Type B pancreatic cell (in vitro differentiated cells): ENCODE results near the gene PAN3. TPM values are rescaled to one million over a fixed set of nuclear protein-coding genes. Genes with fewer than 3 reads are reported as not detected.

Experiments
- DNase-seq: peaks from one replicate; pipeline ENCODE4 v3.0.0; 2021; ENCODE audit warnings: mixed read lengths; ENCODE audit not compliant: unreplicated experiment; ENCODE audit errors: extremely low spot score
- H3K27ac Mint-ChIP-seq: 2 replicates; pipeline ENCODE4 v1.8.0; 2021; ENCODE audit warnings: mild to moderate bottlenecking, mixed read lengths
- H3K27me3 Mint-ChIP-seq: 2 replicates; pipeline ENCODE4 v1.8.0; 2021; ENCODE audit warnings: mixed read lengths
- H3K36me3 Mint-ChIP-seq: 2 replicates; pipeline ENCODE4 v1.8.0; 2021; ENCODE audit warnings: mixed read lengths
- H3K4me1 Mint-ChIP-seq: one replicate; pipeline ENCODE4 v1.8.0; 2021; ENCODE audit warnings: mixed read lengths; ENCODE audit not compliant: unreplicated experiment
- H3K4me3 Mint-ChIP-seq: 2 replicates; pipeline ENCODE4 v1.8.0; 2021; ENCODE audit warnings: mild to moderate bottlenecking, mixed read lengths
- H3K9me3 Mint-ChIP-seq: 2 replicates; pipeline ENCODE4 v1.8.0; 2021; ENCODE audit warnings: mixed read lengths
- total RNA-seq: library from RNA; stranded (reverse); gene quantifications from 2 replicates; pipeline ENCODE4 v1.2.1, GENCODE V29; 2021; ENCODE audit warnings: low replicate concordance
- TF ChIP-seq, protein P1 (sequence below): fragments of 200-600 bp; sonication (generic); conservative IDR thresholded peaks from 2 replicates; pipeline ENCODE4 v1.5.0; 2021; ENCODE audit warnings: antibody characterized with exemption, mild to moderate bottlenecking

PAN3 gene
- total RNA-seq, 1 donor from 2014 or later, result 37.4 TPM

DNA sequence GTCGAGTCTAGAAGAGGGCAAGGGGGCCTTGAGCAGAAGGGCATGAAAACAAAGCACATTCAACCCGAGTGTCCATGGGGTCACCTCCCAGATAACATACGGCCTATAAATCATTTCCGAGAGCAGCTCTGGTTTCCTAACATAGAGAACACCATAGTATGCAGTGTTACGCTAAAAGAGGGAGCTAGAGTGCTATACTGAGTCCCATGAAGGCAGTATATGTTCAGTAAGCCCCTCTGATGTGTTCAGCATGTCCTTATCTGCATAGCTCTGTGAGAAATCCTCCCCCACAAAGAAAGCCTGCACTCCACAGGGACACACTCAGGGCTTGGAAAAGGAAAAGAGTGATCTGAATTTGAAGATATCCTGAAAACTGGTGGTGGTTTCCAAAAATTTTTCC, 181.2 kb downstream of the PAN3 start:
- Mint-ChIP-seq H3K4me3 (no peak overlapping the region), H3K9me3 (no peaks in the 10 kb centered on the region), H3K36me3 (no peaks in the 10 kb centered on the region), H3K27ac (no peak overlapping the region), H3K4me1 (peaks cover 12% of the 10 kb centered on the region), H3K27me3 (peaks cover 6% of the 10 kb centered on the region)
- DNase-seq, result no peak
- TF ChIP-seq, protein P1, sequence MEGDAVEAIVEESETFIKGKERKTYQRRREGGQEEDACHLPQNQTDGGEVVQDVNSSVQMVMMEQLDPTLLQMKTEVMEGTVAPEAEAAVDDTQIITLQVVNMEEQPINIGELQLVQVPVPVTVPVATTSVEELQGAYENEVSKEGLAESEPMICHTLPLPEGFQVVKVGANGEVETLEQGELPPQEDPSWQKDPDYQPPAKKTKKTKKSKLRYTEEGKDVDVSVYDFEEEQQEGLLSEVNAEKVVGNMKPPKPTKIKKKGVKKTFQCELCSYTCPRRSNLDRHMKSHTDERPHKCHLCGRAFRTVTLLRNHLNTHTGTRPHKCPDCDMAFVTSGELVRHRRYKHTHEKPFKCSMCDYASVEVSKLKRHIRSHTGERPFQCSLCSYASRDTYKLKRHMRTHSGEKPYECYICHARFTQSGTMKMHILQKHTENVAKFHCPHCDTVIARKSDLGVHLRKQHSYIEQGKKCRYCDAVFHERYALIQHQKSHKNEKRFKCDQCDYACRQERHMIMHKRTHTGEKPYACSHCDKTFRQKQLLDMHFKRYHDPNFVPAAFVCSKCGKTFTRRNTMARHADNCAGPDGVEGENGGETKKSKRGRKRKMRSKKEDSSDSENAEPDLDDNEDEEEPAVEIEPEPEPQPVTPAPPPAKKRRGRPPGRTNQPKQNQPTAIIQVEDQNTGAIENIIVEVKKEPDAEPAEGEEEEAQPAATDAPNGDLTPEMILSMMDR, result no peak

DNA sequence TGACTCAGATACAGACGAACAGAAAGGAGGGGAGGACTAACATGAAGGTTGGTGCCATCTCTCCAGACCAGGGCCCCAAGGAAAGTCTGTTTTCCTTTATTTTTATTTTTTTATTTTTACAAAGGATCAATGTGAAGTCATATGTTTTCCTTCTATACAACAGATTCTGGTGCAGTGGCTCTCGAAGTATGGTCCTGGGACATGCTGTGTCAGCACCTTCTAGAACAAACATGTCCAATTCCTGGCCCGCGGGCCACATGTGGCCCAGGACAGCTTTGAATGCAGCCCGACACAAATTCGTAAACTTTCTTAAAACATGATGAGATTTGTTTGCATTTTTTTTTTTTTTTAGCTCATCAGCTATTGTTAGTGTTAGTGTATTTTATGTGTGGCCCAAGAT, 181.9 kb downstream of the PAN3 start:
- H3K27me3 Mint-ChIP-seq, result peaks cover 6% of the 10 kb centered on the region
- H3K9me3 Mint-ChIP-seq, result no peaks in the 10 kb centered on the region
- H3K4me3 Mint-ChIP-seq, result no peak overlapping the region
- TF ChIP-seq, protein P1, result no peak
- H3K36me3 Mint-ChIP-seq, result no peaks in the 10 kb centered on the region
- H3K27ac Mint-ChIP-seq, result no peak overlapping the region
- peaks cover 12% of the 10 kb centered on the region for H3K4me1 Mint-ChIP-seq
- DNase-seq, result no peak

DNA sequence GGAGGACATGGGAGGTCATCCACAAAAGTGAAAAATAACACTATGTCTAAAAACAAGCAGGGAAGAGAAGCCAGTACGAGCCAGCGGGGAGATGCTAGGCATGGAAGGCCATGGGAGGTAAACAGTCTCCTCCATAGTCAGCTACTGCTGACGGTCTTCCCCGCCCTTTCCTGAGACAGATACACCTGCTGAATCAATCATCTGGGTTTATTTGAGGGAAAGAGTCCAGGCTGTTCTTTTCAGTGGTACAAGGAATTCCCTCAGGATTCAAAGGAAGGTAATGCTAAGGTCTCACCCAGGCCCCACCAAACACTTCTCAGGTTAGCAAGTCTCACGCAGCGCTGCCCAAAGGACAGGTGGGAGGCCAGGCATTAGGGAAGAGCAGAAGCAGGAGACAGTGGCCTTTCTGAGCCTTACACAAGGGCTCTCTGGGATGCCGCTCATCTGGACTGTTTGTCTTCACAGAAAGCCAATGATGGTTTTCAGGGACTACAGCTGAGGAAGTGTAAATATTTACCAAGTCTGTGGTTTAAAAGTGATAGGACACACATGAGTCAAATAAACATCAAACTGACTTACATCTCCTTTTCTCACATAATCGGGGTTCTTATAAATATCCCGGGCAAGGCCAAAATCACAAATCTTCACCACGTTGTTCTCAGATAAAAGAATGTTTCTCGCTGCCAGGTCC, 182.7 kb downstream of the PAN3 start:
- Mint-ChIP-seq H3K9me3 (no peaks in the 10 kb centered on the region), H3K4me3 (no peak overlapping the region), H3K27ac (no peak overlapping the region), H3K4me1 (peaks cover 8% of the 10 kb centered on the region), H3K36me3 (no peaks in the 10 kb centered on the region), H3K27me3 (peaks cover 6% of the 10 kb centered on the region)
- DNase-seq, result no peak
- TF ChIP-seq, protein P1, result no peak

DNA sequence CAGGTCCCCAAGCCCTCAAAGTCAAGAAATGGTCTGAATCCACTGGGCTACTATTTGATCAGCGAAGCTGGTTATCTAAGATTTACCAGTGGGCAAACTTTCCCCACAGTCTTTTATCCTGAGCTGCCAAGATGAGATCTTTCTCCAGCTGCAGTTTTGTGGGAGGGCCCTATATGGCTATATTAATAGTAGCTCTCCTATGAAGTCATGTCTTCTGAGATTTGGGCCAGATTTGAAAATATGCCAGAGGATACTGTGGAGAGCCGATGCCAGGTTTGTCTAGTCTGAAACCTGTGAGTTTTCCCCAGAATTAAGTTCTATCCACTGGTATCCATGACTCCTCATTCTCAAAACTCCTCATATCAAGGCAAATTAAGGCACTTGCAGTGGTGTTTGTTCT, 183.4 kb downstream of the PAN3 start:
- Mint-ChIP-seq H3K27ac (no peak overlapping the region), H3K4me3 (no peak overlapping the region), H3K4me1 (peaks cover 5% of the 10 kb centered on the region), H3K9me3 (no peaks in the 10 kb centered on the region), H3K27me3 (peaks cover 6% of the 10 kb centered on the region), H3K36me3 (no peaks in the 10 kb centered on the region)
- TF ChIP-seq, protein P1, result no peak
- DNase-seq, result no peak

DNA sequence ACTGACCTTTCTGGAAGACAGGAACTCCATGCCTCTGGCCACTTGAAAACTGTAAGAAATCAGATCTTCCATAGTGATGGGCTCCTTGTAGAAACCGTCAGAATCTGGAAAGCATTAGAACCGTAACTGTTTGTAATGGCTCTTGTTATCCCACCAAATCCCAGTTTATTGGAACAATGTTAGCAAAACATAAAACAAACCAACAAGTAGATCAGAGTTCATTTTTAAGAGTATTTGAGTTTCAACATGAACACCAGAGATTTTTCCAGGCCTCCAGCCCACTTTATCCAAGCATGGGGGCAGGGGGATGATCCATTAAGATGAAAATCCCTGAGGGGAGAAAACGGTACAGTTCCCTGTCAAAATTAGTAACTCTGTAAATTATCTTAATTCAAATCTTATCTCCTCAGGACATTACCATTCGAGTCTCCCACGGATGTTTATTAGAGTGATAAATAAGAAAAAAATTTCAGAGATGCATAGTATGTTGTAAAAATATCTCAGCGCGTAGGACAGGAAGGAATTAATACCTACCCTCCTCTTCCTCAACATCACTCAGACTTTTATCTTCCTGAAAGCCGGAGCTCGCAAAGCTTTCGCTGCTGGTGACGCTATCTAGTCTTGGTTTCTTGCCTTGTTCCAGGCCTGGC, 184.0 kb downstream of the PAN3 start:
- H3K4me3 Mint-ChIP-seq, result no peak overlapping the region
- peaks cover 5% of the 10 kb centered on the region for H3K4me1 Mint-ChIP-seq
- peaks cover 6% of the 10 kb centered on the region for H3K27me3 Mint-ChIP-seq
- TF ChIP-seq, protein P1, result no peak
- no peak for DNase-seq
- no peak overlapping the region for H3K27ac Mint-ChIP-seq
- no peaks in the 10 kb centered on the region for H3K36me3 Mint-ChIP-seq
- H3K9me3 Mint-ChIP-seq, result no peaks in the 10 kb centered on the region
